ENCODE data around the gene EIF4G3. TPM values are rescaled to one million over a fixed set of nuclear protein-coding genes. Genes with fewer than 3 reads are reported as not detected.
A peak's percentile ranks its signal among the peaks of the same experiment; 100 is the strongest.
"Not testable (repeated sequence)": the region's sequence is repeated elsewhere in the genome, so short reads cannot be mapped to it uniquely, and the experiment has no call there.

The EIF4G3 gene
- total RNA-seq, 1 donor from 2014 or later, result 39.3 TPM

- Histone ChIP-seq H3K4me3 (no peak overlapping the region), H3K27ac (no peak overlapping the region), H3K27me3 (no peaks in the 10 kb centered on the region), H3K36me3 (no peaks in the 10 kb centered on the region), H3K9me3 (peaks cover 3% of the 10 kb centered on the region), H3K4me1 (peaks cover 7% of the 10 kb centered on the region)
- TF ChIP-seq POLR2A (IDR thresholded peaks at IDR 0.05) (no peak), POLR2AphosphoS5 (IDR thresholded peaks at IDR 0.05; ENCODE audit: insufficient read depth in 1 of 2, low read depth in 1 of 2) (no peak), CTCF (IDR thresholded peaks at IDR 0.05) (no peak)
- intact Hi-C loops (cut with DNase I), result no loop called here
- no peak for DNase-seq (ENCODE audit: extremely low spot score in 2 of 2)
Observed at GRCh38 chr1:21027805-21028204, 148.9 kb downstream of the EIF4G3 start.

DNA sequence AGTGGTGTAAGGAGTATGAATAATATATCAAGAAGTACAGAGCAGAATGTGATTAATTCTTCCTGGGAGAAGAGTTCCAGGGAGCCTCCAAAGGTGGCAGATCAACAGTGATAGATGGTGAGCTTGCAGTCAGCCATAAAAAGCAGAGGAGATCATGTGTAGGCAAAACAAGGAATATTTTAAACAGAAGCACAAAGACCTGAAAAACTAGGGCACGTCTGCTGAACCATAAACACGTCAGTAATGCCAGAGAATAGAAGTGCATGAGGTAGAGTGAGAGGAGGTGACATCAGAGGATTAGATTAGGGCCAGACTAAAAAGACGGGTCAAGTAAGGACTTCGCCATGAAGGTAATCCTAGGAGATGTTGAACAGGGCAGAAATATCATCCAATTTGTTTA lies 151.8 kb downstream of the EIF4G3 start:
- intact Hi-C loops (cut with DNase I), result no loop called here
- Histone ChIP-seq H3K27ac (no peak overlapping the region), H3K4me1 (peaks cover 15% of the 10 kb centered on the region), H3K27me3 (no peaks in the 10 kb centered on the region), H3K36me3 (no peaks in the 10 kb centered on the region), H3K4me3 (no peak overlapping the region), H3K9me3 (no peaks in the 10 kb centered on the region)
- DNase-seq (ENCODE audit: extremely low spot score in 2 of 2), result no peak
- TF ChIP-seq CTCF (IDR thresholded peaks at IDR 0.05), result no peak
- TF ChIP-seq POLR2A (IDR thresholded peaks at IDR 0.05), result no peak
- TF ChIP-seq POLR2AphosphoS5 (IDR thresholded peaks at IDR 0.05; ENCODE audit: insufficient read depth in 1 of 2, low read depth in 1 of 2), result no peak

DNA sequence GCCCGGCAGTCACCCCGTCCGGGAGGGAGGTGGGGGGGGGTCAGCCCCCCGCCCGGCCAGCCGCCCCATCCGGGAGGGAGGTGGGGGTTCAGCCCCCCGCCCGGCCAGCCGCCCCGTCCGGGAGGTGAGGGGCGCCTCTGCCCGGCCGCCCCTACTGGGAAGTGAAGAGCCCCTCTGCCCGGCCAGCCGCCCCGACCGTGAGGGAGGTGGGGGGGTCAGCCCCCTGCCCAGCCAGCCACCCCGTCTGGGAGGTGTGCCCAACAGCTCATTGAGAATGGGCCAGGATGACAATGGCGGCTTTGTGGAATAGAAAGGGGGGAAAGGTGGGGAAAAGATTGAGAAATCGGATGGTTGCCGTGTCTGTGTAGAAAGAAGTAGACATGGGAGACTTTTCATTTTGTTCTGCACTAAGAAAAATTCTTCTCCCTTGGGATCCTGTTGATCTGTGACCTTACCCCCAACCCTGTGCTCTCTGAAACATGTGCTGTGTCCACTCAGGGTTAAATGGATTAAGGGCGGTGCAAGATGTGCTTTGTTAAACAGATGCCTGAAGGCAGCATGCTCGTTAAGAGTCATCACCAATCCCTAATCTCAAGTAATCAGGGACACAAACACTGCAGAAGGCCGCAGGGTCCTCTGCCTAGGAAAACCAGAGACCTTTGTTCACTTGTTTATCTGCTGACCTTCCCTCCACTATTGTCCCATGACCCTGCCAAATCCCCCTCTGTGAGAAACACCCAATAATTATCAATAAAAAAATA lies 152.4 kb downstream of the EIF4G3 start:
- H3K9me3 ChIP-seq; intact Hi-C loops (cut with DNase I): not testable (repeated sequence)

DNA sequence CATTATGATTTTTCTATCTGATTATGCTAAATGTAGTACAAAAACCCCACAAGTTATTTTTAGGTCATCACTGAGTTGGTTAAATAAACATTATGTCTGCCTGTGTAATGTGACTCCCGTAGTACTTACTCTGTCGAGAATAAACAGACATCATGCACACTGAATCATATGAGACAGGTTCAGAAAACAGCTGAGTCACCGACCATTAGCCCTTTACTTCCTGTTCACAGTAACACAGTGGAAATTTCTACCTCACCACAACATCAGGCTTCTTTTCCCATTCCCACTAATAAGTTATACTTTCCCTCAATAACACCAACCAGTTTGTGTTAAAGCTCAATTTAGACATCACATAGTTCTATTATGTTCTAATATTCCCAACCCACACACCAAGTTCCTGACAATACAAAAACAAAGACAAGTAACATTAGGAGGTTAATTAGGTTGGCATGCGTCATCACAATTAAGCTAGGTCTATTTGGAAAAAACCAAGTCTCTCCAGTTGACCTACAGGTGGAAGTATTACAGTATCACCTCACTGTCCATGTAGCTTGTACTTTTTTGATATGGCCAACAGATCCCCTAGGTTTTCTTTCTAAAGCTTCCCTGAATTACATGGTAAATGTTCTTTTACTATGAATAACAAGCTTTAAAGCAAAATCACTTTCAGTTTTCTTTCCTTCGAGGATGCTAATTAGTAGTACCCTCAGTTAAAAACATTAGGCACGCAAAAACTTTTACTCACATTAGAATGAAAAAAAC lies 154.2 kb downstream of the EIF4G3 start:
- no peaks in the 10 kb centered on the region for H3K27me3 ChIP-seq
- H3K36me3 ChIP-seq, result no peaks in the 10 kb centered on the region
- H3K4me3 ChIP-seq, result peak overlapping the region; percentile 12 to 28
- TF ChIP-seq POLR2A (IDR thresholded peaks at IDR 0.05) (no peak), POLR2AphosphoS5 (IDR thresholded peaks at IDR 0.05; ENCODE audit: insufficient read depth in 1 of 2, low read depth in 1 of 2) (peak; percentile 39 to 100), CTCF (IDR thresholded peaks at IDR 0.05) (no peak)
- peaks cover 28% of the 10 kb centered on the region for H3K4me1 ChIP-seq
- DNase-seq (ENCODE audit: extremely low spot score in 2 of 2), result no peak
- H3K27ac ChIP-seq, result peak overlapping the region; percentile 95
- intact Hi-C loops (cut with DNase I), result no loop called here
- H3K9me3 ChIP-seq, result no peaks in the 10 kb centered on the region

More for the DNA sequence above, 152.4 kb downstream of the EIF4G3 start:
- not testable (repeated sequence) for H3K27me3 ChIP-seq; DNase-seq (ENCODE audit: extremely low spot score in 2 of 2); H3K4me3 ChIP-seq; H3K36me3 ChIP-seq
- H3K4me1 ChIP-seq, result peaks cover 16% of the 10 kb centered on the region
- peak overlapping the region; percentile 48 for H3K27ac ChIP-seq

- Histone ChIP-seq H3K9me3 (no peaks in the 10 kb centered on the region), H3K27ac (peak overlapping the region; percentile 95), H3K36me3 (no peaks in the 10 kb centered on the region), H3K4me3 (no peak overlapping the region), H3K27me3 (no peaks in the 10 kb centered on the region), H3K4me1 (peaks cover 28% of the 10 kb centered on the region)
- intact Hi-C loops (cut with DNase I), result no loop called here
- TF ChIP-seq CTCF (IDR thresholded peaks at IDR 0.05) (no peak), POLR2A (IDR thresholded peaks at IDR 0.05) (no peak), POLR2AphosphoS5 (IDR thresholded peaks at IDR 0.05; ENCODE audit: insufficient read depth in 1 of 2, low read depth in 1 of 2) (no peak)
- DNase-seq (ENCODE audit: extremely low spot score in 2 of 2), result no peak
Observed at GRCh38 chr1:21021311-21021710, 155.4 kb downstream of the EIF4G3 start.
